ENCODE data around the gene SIRPA.

SIRPA gene

GRCh38 chr20:1945134-1945618, 50.0 kb downstream of the SIRPA start:
- Histone ChIP-seq H3F3A (ENCODE audit: control insufficient read depth, insufficient read depth) (no peaks in the 10 kb centered on the region), H4K20me1 (ENCODE audit: control insufficient read depth, insufficient read depth, low read depth, low read length) (no peaks in the 10 kb centered on the region), H3K9me2 (replicated peaks; ENCODE audit: control insufficient read depth, low read length) (no peaks in the 10 kb centered on the region), H3K27me3 (ENCODE audit: control insufficient read depth, low read length) (peaks cover 35% of the 10 kb centered on the region), H3K4me1 (ENCODE audit: control insufficient read depth, low read length) (no peaks in the 10 kb centered on the region), H3K4me3 (ENCODE audit: low read length) (no peak overlapping the region), H3K79me2 (ENCODE audit: control insufficient read depth, low read length) (no peaks in the 10 kb centered on the region), H3K9me3 (ENCODE audit: control insufficient read depth, insufficient read depth, low read length) (no peaks in the 10 kb centered on the region), H3K4me2 (ENCODE audit: low read length) (no peak overlapping the region), H3K36me3 (ENCODE audit: control insufficient read depth, low read length) (no peaks in the 10 kb centered on the region), H3K27ac (ENCODE audit: low read depth, low read length) (no peak overlapping the region)
- no peak for TF ChIP-seq EZH2phosphoT487 (IDR thresholded peaks at IDR 0.05; ENCODE audit: borderline replicate concordance, low read length)
- no peak for TF ChIP-seq CTCF (IDR thresholded peaks at IDR 0.05; ENCODE audit: low read depth, low read length, poor library complexity, severe bottlenecking)

- Histone ChIP-seq H3K4me3 (ENCODE audit: low read length) (no peak overlapping the region), H3K36me3 (ENCODE audit: control insufficient read depth, low read length) (no peaks in the 10 kb centered on the region), H3K9me2 (replicated peaks; ENCODE audit: control insufficient read depth, low read length) (no peaks in the 10 kb centered on the region), H3K9me3 (ENCODE audit: control insufficient read depth, insufficient read depth, low read length) (no peaks in the 10 kb centered on the region), H4K20me1 (ENCODE audit: control insufficient read depth, insufficient read depth, low read depth, low read length) (no peaks in the 10 kb centered on the region), H3K27me3 (ENCODE audit: control insufficient read depth, low read length) (peaks cover 37% of the 10 kb centered on the region), H3F3A (ENCODE audit: control insufficient read depth, insufficient read depth) (no peaks in the 10 kb centered on the region), H3K27ac (ENCODE audit: low read depth, low read length) (no peak overlapping the region), H3K4me2 (ENCODE audit: low read length) (no peak overlapping the region), H3K79me2 (ENCODE audit: control insufficient read depth, low read length) (no peaks in the 10 kb centered on the region), H3K4me1 (ENCODE audit: control insufficient read depth, low read length) (no peaks in the 10 kb centered on the region)
- no peak for TF ChIP-seq EZH2phosphoT487 (IDR thresholded peaks at IDR 0.05; ENCODE audit: borderline replicate concordance, low read length)
- no peak for TF ChIP-seq CTCF (IDR thresholded peaks at IDR 0.05; ENCODE audit: low read depth, low read length, poor library complexity, severe bottlenecking)
These were observed 50.5 kb downstream of the SIRPA start for GRCh38 chr20:1945660-1946059.

- Histone ChIP-seq H3K4me2 (ENCODE audit: low read length) (no peak overlapping the region), H3K9me2 (replicated peaks; ENCODE audit: control insufficient read depth, low read length) (no peaks in the 10 kb centered on the region), H3K27me3 (ENCODE audit: control insufficient read depth, low read length) (peaks cover 41% of the 10 kb centered on the region), H3K36me3 (ENCODE audit: control insufficient read depth, low read length) (no peaks in the 10 kb centered on the region), H3K9me3 (ENCODE audit: control insufficient read depth, insufficient read depth, low read length) (no peaks in the 10 kb centered on the region), H3K4me1 (ENCODE audit: control insufficient read depth, low read length) (no peaks in the 10 kb centered on the region), H3F3A (ENCODE audit: control insufficient read depth, insufficient read depth) (no peaks in the 10 kb centered on the region), H3K27ac (ENCODE audit: low read depth, low read length) (no peak overlapping the region), H4K20me1 (ENCODE audit: control insufficient read depth, insufficient read depth, low read depth, low read length) (no peaks in the 10 kb centered on the region), H3K79me2 (ENCODE audit: control insufficient read depth, low read length) (no peaks in the 10 kb centered on the region), H3K4me3 (ENCODE audit: low read length) (no peak overlapping the region)
- TF ChIP-seq CTCF (IDR thresholded peaks at IDR 0.05; ENCODE audit: low read depth, low read length, poor library complexity, severe bottlenecking) (no peak), EZH2phosphoT487 (IDR thresholded peaks at IDR 0.05; ENCODE audit: borderline replicate concordance, low read length) (no peak)
These were observed 51.2 kb downstream of the SIRPA start for GRCh38 chr20:1946442-1946761.
